ENCODE results near the gene SMS.

Gene SMS

DNA sequence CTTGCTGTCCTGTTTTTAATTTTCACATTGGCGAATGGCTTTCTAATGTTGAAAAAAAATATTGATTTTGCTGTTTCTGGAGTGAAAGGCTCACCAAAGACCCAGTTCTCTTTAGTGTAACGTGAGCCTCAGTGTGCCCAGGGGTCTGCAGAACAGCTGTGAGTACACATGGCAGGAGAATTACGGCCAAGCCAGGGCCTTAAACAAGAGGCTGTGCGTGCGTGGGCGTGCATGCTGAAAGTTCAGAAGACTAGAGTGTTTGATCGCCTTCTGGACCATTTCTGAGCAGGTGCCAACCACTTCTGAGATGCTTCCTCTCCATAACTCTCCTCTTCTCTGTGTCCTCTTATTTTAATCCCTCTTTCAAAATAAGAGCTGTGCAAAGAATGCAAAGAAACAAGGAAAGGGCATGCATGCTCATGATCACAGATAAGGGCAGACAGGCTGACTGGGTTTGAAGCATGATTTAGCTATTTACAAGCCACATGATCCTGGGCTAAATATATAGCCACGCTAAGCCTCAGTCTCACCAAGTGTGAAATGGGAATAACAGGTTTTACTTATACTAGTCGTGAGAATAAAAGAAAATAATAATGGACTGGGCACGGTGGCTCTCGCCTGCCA, 101.5 kb downstream of the SMS start:
- DNase-seq = no peak

DNA sequence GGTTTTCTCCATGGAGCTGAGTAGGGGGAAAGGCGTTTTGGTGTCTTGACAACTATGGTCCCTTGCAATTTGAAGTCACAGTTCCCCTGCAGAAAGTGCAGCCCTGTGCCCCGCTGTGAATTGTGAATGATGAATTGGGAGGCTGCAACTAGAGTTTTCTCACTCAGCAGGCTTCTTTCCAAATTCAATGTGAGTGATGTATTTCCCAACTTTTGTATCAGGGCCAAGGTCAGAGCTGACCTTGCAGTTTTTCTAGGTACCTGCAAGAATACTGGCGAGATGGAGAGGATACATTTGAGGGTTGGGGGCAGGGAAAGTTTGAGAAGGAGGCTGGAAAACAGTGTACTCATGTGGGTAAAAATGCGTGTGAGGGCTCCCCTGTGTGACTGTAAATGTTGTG, 103.4 kb downstream of the SMS start:
- no peak for DNase-seq
